Mesenchymal stem cell (in vitro differentiated cells and primary cell): ENCODE measurements around the gene ADCYAP1R1.

Source experiments
- DNase-seq: peaks from one replicate; pipeline ENCODE4 v3.0.0-alpha.2; 2013
- H2AFZ ChIP-seq: one replicate; pipeline ENCODE4 v1.6.1; 2013; ENCODE audit warnings: low read depth, mild to moderate bottlenecking, control low read depth, inconsistent platforms, low read length, moderate library complexity
- H2AK5ac ChIP-seq: 2 replicates; pipeline ENCODE4 v1.6.1; 2013; ENCODE audit warnings: low read length, moderate library complexity, mild to moderate bottlenecking, inconsistent platforms; ENCODE audit not compliant: severe bottlenecking
- H2BK120ac ChIP-seq: one replicate; pipeline ENCODE4 v1.6.1; 2013; ENCODE audit warnings: low read depth, mild to moderate bottlenecking, inconsistent platforms, low read length, moderate library complexity
- H2BK12ac ChIP-seq, 2 experiments: one replicate each; pipeline ENCODE4 v1.6.1; 2013; ENCODE audit warnings: inconsistent platforms in 2 of 2, low read length in 2 of 2, mild to moderate bottlenecking in 2 of 2, moderate library complexity in 2 of 2, control low read depth in 1 of 2
- H2BK15ac ChIP-seq: one replicate; pipeline ENCODE4 v1.6.1; 2013; ENCODE audit warnings: mild to moderate bottlenecking, low read depth, inconsistent platforms; ENCODE audit not compliant: poor library complexity, severe bottlenecking
- H2BK5ac ChIP-seq: 2 replicates; pipeline ENCODE4 v1.6.1; 2013; ENCODE audit warnings: low read depth, mild to moderate bottlenecking, low read length, control low read depth, inconsistent platforms; ENCODE audit not compliant: poor library complexity, severe bottlenecking
- H3K14ac ChIP-seq, 2 experiments: one replicate each; pipeline ENCODE4 v1.6.1; 2013; ENCODE audit warnings: inconsistent platforms in 2 of 2, low read length in 2 of 2, control low read depth in 1 of 2, mild to moderate bottlenecking in 1 of 2, moderate library complexity in 1 of 2
- H3K18ac ChIP-seq, 2 experiments: one replicate each; pipeline ENCODE4 v1.6.1; 2013; ENCODE audit warnings: inconsistent platforms in 2 of 2, low read length in 2 of 2, control low read depth in 1 of 2, low read depth in 1 of 2, mild to moderate bottlenecking in 1 of 2
- H3K23ac ChIP-seq, 2 experiments: one replicate each; pipeline ENCODE4 v1.6.1; 2013; ENCODE audit warnings: inconsistent platforms in 2 of 2, low read length in 2 of 2, mild to moderate bottlenecking in 2 of 2, moderate library complexity in 2 of 2, control low read depth in 1 of 2
- H3K27ac ChIP-seq: 2 replicates; pipeline ENCODE4 v1.5.1; 2013; ENCODE audit warnings: mild to moderate bottlenecking, moderate library complexity, low read length, control low read depth, inconsistent platforms; ENCODE audit not compliant: poor library complexity, severe bottlenecking
- H3K27me3 ChIP-seq, 2 experiments: 2 replicates each; pipeline versions ENCODE4 v1.6.1 to v1.7.0; 2013; ENCODE audit warnings: low read length in 2 of 2, mild to moderate bottlenecking in 2 of 2, moderate library complexity in 2 of 2, control low read depth in 1 of 2, inconsistent platforms in 1 of 2; ENCODE audit not compliant: control insufficient read depth in 1 of 2, insufficient read depth in 1 of 2
- H3K36me3 ChIP-seq, 2 experiments: 2 replicates each; pipeline versions ENCODE4 v1.6.1 to v1.7.0; 2013; ENCODE audit warnings: low read length in 2 of 2, control low read depth in 1 of 2, inconsistent platforms in 1 of 2, low read depth in 1 of 2, mild to moderate bottlenecking in 1 of 2; ENCODE audit not compliant: insufficient read depth in 2 of 2, control insufficient read depth in 1 of 2
- H3K4ac ChIP-seq, 2 experiments: one replicate each; pipeline ENCODE4 v1.6.1; 2013; ENCODE audit warnings: inconsistent platforms in 2 of 2, low read length in 2 of 2, mild to moderate bottlenecking in 2 of 2, moderate library complexity in 2 of 2, control low read depth in 1 of 2, low read depth in 1 of 2
- H3K4me1 ChIP-seq: 2 replicates; pipeline ENCODE4 v1.6.1; 2013; ENCODE audit warnings: low read depth, low read length, control low read depth; ENCODE audit not compliant: control insufficient read depth, insufficient read depth
- H3K4me2 ChIP-seq: 2 replicates; pipeline ENCODE4 v1.6.1; 2013; ENCODE audit warnings: low read length, mild to moderate bottlenecking, inconsistent platforms; ENCODE audit not compliant: poor library complexity, severe bottlenecking
- H3K4me3 ChIP-seq, 2 experiments: 2 replicates each; pipeline versions ENCODE4 v1.5.1 to v1.7.0; 2013; ENCODE audit warnings: low read length in 2 of 2, mild to moderate bottlenecking in 2 of 2, control low read depth in 1 of 2, low read depth in 1 of 2; ENCODE audit not compliant: insufficient read depth in 1 of 2
- H3K79me1 ChIP-seq: replicated peaks from 2 replicates; pipeline ENCODE4 v1.6.1; 2013; ENCODE audit warnings: mild to moderate bottlenecking, control low read depth, low read length, inconsistent platforms; ENCODE audit not compliant: poor library complexity, severe bottlenecking
- H3K9ac ChIP-seq: 2 replicates; pipeline ENCODE4 v1.7.0; 2013; ENCODE audit warnings: mild to moderate bottlenecking, low read length, moderate library complexity
- H3K9me3 ChIP-seq: 2 replicates; pipeline ENCODE4 v1.7.0; 2013; ENCODE audit warnings: mild to moderate bottlenecking, low read length; ENCODE audit not compliant: control insufficient read depth
- H4K8ac ChIP-seq: one replicate; pipeline ENCODE4 v1.6.1; 2013; ENCODE audit warnings: inconsistent platforms, mild to moderate bottlenecking, low read length, moderate library complexity
- H4K91ac ChIP-seq: one replicate; pipeline ENCODE4 v1.6.1; 2013; ENCODE audit warnings: mild to moderate bottlenecking, low read length, inconsistent platforms
- WGBS: methylation state at CpG from one replicate; pipeline ENCODE4 v1.1.7; 2013; ENCODE audit warnings: mixed read lengths; 5-methylcytosine and 5-hydroxymethylcytosine counted together

The ADCYAP1R1 gene

GRCh38 chr7:31092606-31093005, 40.5 kb downstream of the ADCYAP1R1 start:
- Histone ChIP-seq H3K79me1 (no peaks in the 10 kb centered on the region), H2BK120ac (no peak overlapping the region), H4K91ac (no peak overlapping the region), H2AK5ac (no peak overlapping the region), H2BK12ac (no peak overlapping the region), H2BK15ac (no peak overlapping the region), H3K4me1 (no peaks in the 10 kb centered on the region), H3K14ac (no peak overlapping the region), H3K36me3 (no peaks in the 10 kb centered on the region), H3K27ac (no peak overlapping the region), H3K4me3 (no peak overlapping the region), H3K9me3 (no peaks in the 10 kb centered on the region), H3K27me3 (peaks cover 6 to 16% of the 10 kb centered on the region in 2 experiments), H4K8ac (no peak overlapping the region), H3K9ac (no peak overlapping the region), H3K18ac (no peak overlapping the region), H2BK5ac (no peak overlapping the region), H3K4ac (no peak overlapping the region), H3K23ac (no peak overlapping the region), H2AFZ (no peak overlapping the region), H3K4me2 (no peak overlapping the region)
- WGBS, result 83% methylated on average over 4 of the region's 4 CpGs
- no peak for DNase-seq

DNA sequence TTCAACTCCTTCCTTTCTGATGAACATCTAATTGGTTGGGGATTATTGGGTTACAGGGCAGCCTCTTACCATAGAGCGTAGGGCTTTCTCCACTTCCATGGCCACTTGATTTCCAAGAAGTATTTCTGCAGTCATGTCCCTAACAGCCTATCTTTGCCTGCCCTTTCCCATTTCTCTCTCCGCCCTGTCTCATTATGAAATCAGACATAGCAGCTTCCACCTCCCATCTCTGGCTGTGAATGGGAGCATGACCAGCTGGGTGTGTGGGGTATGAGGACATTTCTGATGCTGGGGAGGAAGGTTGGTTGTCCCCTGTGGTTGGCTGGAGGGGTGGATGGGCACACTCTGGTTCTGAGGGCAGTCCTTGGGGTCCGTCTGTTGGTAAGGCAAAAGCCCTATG, 41.2 kb downstream of the ADCYAP1R1 start:
- Histone ChIP-seq H3K4me2 (no peak overlapping the region), H4K91ac (no peak overlapping the region), H3K23ac (no peak overlapping the region), H3K4ac (no peak overlapping the region), H3K36me3 (no peaks in the 10 kb centered on the region), H3K14ac (peak overlapping the region in 1 of 2 experiments; percentile 49), H2AK5ac (no peak overlapping the region), H2BK12ac (no peak overlapping the region), H3K4me1 (no peaks in the 10 kb centered on the region), H4K8ac (no peak overlapping the region), H3K9ac (no peak overlapping the region), H3K4me3 (no peak overlapping the region), H3K9me3 (no peaks in the 10 kb centered on the region), H2BK120ac (no peak overlapping the region), H2BK15ac (no peak overlapping the region), H3K27me3 (peaks cover 6 to 16% of the 10 kb centered on the region in 2 experiments), H3K27ac (no peak overlapping the region), H2BK5ac (no peak overlapping the region), H3K79me1 (no peaks in the 10 kb centered on the region), H3K18ac (no peak overlapping the region), H2AFZ (no peak overlapping the region)
- no peak for DNase-seq
- WGBS, result 71% methylated on average over 2 of the region's 3 CpGs

- Histone ChIP-seq H2BK5ac (no peak overlapping the region), H3K4me3 (no peak overlapping the region), H2BK15ac (no peak overlapping the region), H4K8ac (no peak overlapping the region), H3K4ac (no peak overlapping the region), H2AK5ac (no peak overlapping the region), H3K9me3 (no peaks in the 10 kb centered on the region), H3K9ac (no peak overlapping the region), H2BK12ac (no peak overlapping the region), H3K14ac (no peak overlapping the region), H3K27ac (no peak overlapping the region), H4K91ac (peak overlapping the region; percentile 45), H3K23ac (no peak overlapping the region), H3K4me1 (no peaks in the 10 kb centered on the region), H3K79me1 (no peaks in the 10 kb centered on the region), H2BK120ac (no peak overlapping the region), H3K36me3 (no peaks in the 10 kb centered on the region), H2AFZ (no peak overlapping the region), H3K4me2 (no peak overlapping the region), H3K27me3 (peaks cover 6 to 16% of the 10 kb centered on the region in 2 experiments), H3K18ac (no peak overlapping the region)
- 58% methylated on average over 4 of the region's 4 CpGs for WGBS
- no peak for DNase-seq
Observed at GRCh38 chr7:31094271-31094670, 42.2 kb downstream of the ADCYAP1R1 start.

DNA sequence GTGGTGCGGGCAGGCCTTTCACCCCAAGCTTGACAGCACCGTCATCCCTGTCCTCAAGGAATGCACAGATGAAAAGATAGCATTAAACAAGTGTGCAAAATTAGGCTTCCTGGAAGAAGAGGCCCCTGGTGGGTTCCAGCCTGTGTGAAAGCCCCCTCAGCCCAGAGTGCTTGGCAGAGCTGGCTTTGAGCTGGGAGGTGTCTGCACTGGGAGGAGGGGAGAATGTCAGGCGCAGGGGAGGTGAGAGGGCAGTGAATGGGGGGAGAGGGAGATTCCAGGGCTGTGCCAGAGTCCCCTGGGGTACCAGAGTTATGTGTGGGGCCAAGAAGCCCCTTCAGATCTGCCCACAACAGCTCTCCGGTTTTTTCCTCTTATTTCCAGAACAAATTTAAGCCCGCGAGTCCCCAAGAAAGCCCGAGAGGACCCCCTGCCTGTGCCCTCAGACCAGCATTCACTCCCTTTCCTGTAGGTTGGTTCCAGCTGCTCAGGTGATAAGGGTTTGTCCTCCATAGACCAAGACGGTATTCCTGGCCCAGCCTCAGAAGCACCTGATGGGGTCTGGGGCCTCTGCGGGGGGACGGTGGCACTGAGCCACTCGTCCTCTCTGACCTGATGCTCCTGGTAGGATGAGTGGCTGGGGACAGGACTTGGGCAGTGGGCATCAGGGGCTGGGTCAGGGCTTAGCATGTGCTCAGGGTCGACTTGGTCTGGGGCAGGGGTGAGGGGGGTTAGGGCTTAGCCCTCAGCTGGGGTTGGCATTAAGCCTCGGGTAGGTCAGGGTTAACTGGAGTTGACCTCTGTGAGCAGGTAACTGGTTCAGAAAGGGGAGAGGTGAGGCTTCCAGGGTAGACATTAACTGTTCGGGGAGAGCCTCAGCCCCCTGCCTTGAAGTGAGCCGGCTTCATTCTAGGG, 43.4 kb downstream of the ADCYAP1R1 start:
- Histone ChIP-seq H3K27ac (no peak overlapping the region), H3K4me2 (no peak overlapping the region), H3K79me1 (no peaks in the 10 kb centered on the region), H3K18ac (no peak overlapping the region), H3K9me3 (no peaks in the 10 kb centered on the region), H2BK120ac (no peak overlapping the region), H2AFZ (no peak overlapping the region), H2AK5ac (no peak overlapping the region), H2BK12ac (no peak overlapping the region), H3K4ac (no peak overlapping the region), H3K9ac (no peak overlapping the region), H3K23ac (no peak overlapping the region), H2BK15ac (no peak overlapping the region), H4K91ac (no peak overlapping the region), H4K8ac (no peak overlapping the region), H2BK5ac (no peak overlapping the region), H3K36me3 (no peaks in the 10 kb centered on the region), H3K27me3 (peaks cover 12 to 16% of the 10 kb centered on the region in 2 experiments), H3K14ac (peak overlapping the region in 1 of 2 experiments; percentile 58), H3K4me1 (peaks cover 4% of the 10 kb centered on the region), H3K4me3 (no peak overlapping the region)
- no peak for DNase-seq
- 88% methylated on average over 14 of the region's 15 CpGs for WGBS
